ENCODE measurements around the gene NR1I3.

DNA sequence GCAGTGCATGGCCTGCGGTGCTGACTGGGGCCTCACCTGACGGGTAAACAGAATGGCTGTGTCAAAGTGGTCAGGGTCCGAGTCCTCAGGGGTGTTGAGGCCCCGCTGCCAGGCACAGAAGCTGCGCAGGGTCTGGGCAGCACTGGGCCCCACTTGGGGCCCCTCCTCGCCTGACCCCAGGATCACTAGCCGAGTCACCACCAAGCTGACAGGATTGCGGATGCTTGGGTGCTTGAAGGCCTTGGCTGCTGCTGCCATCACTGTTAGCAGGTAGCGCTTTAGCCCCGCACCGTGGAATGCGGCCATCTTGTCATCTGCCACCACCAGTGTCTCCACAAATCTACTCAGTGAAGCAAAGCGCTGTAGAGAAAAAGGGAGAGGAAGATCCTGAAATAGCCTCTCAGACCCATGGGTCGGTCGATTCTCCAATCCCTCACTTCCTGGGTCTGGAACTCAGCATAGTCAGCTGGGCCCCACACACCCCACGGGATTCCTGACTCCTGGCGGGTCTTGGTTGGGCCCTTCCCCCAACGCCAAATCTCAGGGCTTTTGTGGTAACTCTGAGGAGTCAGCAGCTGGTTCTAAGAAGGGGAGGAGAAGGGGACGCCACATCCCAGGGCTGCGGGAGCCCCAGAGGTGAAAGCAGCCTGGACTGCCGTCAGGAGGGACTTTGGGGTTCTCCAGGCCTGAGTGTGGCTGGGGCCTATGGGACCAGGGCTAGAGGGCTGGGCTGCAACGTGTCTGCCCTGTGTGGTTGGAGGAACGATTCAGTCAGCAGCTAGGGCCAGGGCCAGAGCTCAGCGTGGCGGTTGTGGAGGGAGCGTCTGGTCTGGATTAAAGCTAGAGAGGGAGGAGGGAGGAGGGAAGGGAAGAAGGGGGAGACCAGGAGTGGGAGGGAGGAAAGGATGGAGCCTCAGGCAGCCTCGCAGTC is 41.2 kb downstream of the NR1I3 start:
- TF ChIP-seq, protein P1, sequence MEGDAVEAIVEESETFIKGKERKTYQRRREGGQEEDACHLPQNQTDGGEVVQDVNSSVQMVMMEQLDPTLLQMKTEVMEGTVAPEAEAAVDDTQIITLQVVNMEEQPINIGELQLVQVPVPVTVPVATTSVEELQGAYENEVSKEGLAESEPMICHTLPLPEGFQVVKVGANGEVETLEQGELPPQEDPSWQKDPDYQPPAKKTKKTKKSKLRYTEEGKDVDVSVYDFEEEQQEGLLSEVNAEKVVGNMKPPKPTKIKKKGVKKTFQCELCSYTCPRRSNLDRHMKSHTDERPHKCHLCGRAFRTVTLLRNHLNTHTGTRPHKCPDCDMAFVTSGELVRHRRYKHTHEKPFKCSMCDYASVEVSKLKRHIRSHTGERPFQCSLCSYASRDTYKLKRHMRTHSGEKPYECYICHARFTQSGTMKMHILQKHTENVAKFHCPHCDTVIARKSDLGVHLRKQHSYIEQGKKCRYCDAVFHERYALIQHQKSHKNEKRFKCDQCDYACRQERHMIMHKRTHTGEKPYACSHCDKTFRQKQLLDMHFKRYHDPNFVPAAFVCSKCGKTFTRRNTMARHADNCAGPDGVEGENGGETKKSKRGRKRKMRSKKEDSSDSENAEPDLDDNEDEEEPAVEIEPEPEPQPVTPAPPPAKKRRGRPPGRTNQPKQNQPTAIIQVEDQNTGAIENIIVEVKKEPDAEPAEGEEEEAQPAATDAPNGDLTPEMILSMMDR (IDR thresholded peaks at IDR 0.05; ENCODE audit: poor library complexity) = no peak
- TF ChIP-seq EZH2 (IDR thresholded peaks at IDR 0.05; ENCODE audit: borderline replicate concordance) = no peak
